HG02763 (cell line): ENCODE results near the gene BRD7.
A peak's percentile ranks its signal among the peaks of the same experiment; 100 is the strongest.

ENCODE experiments used
- ATAC-seq: cut with Tn5 transposase; IDR thresholded peaks from one replicate; pipeline ENCODE4 v1.9.1; 2021; ENCODE audit warnings: mild to moderate bottlenecking, moderate library complexity; ENCODE audit not compliant: unreplicated experiment

Gene BRD7

DNA sequence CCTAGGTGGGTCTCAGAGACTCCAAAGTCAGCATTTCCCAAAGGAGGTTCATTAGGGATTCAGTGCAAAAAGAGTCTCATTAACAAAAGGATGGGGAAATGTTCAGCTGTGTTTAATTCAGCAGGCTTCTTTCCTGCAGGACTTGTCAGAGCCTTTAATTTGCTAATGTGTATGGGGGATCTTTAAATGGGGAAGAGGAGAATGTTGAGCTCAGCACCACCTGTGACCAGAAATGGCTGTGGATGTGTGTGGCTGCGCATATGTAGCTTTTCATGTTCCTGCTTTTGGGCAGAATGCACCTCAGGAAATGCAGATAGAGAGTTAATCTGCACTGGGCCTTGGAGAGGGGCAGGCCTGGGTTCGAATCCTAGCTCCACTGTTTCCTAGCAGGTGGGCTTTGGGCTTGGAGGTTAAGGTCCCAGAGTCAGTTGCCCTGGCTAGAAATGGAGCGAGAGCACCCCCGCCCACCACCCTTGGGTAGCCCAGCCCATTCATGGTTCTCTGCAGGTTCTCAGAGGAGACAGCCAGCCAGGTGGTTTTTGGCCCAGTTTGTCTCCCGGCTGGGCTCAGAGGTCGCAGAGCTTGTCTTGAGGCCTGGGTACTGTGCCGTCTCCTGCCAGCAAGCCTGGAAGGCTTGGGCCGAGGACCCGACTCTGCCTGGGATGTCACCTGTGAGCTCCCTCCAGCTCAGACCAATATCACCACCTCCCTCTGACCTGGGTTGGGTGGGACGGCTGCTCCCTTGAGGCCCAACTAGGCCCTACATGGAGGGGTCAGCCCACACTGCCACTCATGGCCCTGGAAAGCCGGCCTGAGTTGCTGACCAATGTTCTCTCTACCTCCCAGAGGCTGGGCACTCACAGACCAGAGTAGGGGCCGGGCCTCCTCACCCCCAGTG is 93.1 kb downstream of the BRD7 start:
- ATAC-seq: no peak

DNA sequence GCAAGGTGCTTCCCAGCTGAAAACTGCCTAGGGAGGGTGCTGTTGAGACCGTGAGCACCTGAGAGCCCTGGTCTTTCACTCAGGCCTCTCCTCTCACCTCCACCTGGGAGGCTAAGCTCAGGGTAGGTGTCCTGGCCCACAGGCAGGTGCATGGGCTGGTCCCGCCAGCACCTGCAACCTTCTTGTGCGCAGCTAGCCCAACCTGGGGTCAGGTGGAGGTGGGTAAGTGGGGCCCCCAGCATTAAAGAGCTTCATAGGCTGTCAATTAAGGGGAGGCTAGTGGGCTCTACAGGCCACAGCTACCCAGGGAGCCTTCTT is 93.7 kb downstream of the BRD7 start:
- no peak for ATAC-seq

DNA sequence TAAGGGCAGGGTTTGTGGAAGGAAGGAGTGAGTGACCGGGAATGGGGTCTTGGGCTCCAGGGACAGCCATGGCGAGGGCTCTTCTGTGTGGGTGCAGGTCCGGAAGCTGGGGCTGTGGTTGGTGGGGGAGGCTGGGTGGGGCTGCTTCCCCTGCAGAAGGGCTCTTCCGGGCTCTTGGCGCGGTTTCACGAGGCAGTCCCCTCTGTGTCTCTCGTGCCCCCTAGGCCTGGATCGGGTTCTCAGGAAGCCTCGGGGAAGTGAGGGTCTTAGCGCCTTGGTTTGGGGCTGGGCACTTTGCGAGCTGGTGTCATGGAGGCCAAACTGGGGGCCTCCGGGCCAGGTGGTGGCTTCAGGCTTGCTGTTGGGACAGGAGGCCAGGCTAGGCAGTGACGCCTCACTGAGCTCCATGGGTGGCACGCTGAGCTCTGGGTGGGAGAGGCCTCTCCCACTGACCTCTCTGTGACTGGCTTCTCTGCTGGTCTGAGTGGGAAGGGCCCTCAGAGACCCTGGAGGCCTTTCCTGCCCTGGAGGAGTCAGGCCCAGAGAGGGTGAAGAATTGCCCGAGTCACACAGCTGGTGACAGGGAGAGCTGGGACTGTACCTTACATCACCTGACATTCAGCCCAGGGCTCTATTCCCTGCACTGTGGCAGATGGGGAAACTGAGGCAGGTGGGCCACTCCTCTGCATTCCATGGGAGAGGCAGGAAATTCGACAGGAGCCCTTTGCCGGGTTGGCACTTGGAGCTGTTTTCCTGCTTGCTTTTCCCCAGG is 94.3 kb downstream of the BRD7 start:
- peak; percentile 35 for ATAC-seq

DNA sequence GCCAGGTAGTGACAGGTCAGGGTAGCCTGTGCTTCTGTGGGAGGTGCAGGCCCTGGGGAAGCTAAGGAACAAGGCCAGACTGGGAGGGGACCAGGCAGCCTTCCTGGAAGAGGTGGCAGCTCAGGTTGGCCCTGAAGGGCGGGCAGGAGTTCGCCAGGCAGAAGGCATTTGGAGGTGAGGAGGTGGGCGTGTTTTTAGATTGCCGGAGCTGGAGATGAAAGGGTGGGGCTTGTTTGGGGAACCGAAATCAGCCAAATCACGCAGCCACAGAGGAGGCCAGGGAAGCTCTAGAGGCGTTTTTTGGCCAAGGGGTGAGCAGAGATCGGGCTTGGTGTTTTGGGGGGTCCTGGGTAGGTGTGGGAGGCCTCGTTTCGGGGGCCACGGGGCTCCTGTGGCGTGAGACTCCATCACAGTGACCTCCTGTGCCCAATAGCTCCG is 94.9 kb downstream of the BRD7 start:
- peak; percentile 54 for ATAC-seq

DNA sequence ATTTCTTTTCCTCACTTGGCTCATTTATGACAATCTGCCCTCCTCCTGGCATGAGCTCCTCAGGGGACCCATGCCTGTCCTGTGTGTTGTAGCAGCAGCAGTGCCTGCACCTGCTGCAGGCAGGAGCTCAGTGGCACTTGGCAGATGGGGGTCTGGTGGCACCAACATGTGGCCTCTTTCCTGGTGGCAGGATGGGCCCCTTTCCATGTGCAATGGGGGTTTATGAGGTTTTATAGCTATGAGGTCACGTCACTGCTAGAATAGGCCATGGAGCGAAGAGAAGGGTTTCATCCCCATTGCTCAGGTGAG is 95.5 kb downstream of the BRD7 start:
- no peak for ATAC-seq

DNA sequence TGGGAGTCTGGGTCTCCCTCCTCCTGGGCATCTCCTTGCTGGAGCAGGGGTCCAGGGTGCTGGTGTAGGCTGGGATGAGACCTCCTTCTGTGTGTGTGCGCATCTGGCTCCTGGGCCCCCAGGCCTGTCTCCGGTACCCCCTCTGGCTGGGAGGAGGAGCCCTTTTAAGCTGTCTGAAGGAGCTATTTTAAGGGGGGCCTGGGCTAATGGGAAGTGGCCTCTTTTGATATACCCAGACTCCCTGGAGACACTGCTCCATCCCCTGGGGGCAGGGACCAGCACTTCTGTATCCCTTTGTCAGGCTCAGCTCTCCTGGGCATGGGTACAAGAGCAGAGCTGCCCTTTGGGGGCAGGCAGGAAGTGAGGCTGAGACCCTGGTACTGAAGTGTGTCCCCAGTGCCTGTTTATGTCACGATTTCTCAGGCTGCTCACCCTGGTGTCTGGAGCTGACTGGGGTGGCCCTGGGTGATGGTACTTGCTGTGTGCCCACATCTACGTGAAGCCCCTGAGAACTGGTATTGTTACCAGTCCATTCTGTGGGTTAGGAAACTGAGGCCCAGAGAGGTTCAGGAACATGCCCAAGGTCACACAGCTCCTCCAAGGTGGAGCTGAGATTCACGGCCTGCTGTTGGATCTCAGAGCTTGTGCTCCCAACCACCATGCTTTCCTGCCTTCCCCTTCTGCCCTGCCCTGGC is 96.0 kb downstream of the BRD7 start:
- ATAC-seq: no peak

DNA sequence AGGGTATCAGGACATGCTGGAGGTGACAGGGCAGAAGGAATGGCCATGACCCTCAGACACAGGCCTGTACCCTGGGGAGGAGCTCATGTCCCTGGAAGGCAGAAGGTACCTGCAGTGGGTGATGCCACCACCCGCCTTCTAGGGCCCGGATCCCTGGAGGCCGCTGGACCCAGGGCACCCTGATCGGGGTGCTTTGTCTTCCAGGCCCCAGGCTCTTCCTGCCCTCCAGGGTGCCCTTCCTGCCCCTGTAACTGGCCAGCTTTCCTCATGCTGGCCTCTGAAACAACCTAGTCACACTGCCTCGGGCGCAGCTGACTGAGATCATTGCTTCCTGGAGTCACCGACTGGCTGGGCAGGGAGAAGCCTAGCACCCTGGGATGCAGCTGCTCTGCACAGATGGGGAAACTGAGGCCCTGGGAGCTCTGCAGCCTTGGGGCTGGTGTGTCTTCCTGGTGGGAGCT is 96.6 kb downstream of the BRD7 start:
- ATAC-seq: no peak

DNA sequence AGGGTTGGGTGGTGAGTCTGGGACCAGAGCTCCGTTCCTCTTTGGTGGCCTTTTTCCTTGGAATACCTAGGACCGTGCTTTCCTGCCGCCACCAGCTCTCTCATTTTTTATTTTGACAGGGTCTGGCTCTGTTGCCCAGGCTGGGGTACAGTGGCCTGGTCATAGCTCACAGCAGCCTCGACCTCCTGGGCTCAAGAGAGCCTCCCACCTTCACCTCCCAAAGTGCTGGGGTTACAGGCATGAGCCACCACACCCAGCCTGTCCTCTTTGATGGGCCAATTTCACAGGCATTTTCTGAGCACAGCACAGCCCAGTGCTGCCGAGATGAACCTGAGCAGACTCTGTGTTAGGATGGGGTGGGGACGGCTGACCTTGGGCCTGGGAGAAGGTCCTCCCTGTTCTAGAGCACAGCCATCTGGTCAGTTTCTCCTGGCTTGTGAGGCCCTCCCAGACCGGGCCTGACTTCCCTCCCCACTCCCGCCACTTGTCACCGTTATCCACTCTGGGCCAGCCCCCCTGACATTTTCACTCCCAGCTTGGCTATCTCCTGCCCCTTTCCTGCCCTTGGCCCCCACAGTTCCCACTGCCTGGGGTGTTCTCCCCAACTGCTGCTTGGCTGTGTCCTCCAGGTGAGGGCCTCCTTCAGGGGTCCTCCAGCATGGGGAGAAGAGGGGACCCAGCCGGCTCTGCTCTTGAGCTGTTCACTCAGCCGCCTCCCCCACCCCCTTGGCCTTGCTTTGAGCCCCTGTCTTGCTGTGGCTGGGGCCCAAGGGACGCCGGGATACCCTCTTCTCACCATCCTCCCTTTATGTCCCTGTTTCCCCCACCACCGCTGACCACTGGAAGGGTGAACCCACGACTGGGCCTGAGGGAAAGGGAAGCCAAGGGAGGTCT is 97.4 kb downstream of the BRD7 start:
- ATAC-seq: no peak

DNA sequence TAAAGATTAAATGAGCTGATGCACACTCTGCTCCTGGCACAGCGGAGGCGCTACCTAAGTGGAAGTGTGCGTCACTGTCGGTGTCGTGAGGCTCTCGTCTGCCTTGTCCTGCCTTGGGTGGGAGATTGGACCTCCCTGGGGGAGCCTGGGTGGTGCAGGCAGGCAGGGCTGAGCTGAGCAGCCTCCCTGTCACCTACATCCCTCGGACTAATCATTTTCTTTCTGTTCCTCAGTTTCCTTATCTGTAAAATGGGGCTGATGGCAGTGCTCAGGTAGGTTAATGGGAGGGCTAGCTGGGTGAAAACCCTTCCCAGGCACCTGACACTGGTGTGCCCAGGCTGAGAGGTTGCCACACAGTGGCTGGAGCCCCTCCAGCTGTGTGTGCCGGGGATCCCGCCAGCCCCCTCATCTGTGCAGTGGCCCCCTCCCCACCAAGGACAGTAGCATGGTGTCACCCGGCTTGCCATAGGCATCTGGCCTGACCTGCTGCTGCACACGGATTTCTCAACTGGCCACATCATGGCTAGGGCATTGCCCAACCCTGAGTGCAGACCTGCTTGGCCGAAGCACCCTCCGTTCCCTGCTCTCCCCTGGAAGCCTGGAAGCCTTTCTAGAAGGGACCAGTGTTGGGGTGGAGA is 98.2 kb downstream of the BRD7 start:
- no peak for ATAC-seq

DNA sequence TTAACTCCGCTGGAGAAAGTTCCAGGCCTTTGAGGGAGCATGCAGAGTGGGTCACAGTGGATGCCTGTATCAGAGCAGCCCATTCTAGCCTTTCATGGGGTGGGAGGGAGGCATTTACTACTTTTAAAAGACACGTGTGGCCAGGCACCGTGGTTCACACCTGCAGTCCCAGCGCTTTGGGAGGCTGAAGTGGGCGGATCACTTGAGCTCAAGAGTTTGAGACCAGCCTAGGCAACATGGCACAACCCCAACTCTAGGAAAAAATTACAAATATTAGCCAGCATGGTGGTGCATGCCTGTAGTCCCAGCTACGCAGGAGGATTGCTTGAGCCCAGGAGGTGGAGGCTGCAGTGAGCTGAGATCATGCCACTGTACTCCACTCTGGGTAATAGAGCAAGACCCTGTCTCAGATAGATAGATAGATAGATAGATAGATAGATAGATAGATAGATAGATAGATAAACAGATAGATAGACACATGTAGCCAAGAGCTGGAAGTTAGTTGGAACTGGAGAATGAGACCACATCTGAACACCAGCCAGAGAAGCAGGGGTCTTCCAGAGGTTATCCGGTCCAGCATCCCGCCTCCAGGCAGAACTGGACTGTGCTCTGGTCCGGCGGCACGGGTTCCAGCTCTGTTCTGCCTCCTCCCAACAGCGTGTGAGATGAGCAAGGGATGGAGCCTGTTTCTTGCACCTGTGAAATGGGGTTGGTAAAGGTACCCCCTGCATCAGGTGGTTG is 98.8 kb downstream of the BRD7 start:
- no peak for ATAC-seq

DNA sequence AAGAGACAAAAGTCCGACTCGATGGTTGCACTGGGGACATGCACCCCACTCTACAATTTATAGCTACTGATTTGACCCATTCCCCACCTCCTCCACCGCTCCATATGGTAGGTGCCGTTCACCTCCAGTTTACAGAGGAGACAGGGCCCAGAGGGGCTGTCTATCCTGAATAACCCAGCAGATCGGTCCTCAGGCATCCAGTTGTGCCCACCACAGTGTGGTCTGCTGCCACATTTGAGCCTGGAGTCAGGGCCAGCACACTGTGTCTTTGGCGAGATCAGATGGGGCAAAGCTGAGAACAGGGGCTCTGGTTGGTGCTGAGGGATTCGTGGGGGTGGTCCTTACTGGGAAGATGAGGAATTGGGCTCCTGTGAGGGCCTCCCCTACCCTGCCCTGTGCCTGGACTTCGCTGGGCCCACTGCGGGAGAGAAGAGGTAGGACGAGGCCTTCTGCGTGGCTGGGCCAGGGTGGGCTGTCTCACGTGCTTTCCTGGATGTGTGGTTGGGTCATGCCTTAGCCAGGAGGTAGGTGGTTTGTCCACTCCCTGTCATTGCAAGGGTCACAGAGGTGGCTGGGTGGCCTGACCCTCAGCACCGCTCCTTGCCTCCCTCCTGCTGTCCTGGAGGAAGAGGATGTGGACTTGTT is 99.6 kb downstream of the BRD7 start:
- ATAC-seq: no peak

DNA sequence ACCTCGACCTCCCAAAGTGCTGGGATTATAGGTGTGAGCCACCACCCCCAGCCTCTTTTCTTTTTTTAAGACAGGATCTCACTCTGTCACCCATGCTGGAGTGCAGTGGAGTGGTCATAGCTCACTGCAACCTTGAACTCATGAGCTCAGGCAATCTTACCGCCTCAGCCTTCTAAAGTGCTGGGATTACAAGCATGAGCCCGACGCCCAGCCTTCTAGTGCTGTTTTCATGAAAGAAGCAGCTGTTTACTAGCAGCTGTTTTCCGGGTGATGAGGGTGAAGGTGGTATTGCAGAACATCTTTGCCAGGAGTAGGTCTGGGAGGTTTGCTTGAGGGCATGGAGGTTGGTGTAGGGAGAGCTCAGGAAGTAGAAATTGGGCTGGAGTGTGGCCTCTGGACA is 100.4 kb downstream of the BRD7 start:
- no peak for ATAC-seq

DNA sequence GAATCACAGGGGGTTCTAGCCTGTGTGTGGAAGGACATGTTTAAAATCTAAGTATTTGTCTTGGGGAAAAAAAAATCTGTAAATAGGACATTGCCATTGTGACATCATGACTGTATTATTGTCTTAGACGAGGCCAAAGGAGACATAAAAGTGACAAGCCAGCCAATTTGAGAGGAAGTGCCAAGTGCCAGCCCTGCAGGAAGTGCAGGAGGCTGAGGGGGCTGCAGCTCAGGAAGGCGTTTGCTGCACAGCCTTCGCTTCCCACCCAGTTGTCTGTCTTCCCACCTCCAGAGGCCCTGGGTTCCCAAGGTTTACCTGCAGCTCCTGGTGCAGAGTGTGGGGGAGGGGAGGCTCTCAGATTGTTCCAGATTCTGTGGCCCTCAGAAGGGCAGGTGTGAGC is 101.1 kb downstream of the BRD7 start:
- no peak for ATAC-seq

DNA sequence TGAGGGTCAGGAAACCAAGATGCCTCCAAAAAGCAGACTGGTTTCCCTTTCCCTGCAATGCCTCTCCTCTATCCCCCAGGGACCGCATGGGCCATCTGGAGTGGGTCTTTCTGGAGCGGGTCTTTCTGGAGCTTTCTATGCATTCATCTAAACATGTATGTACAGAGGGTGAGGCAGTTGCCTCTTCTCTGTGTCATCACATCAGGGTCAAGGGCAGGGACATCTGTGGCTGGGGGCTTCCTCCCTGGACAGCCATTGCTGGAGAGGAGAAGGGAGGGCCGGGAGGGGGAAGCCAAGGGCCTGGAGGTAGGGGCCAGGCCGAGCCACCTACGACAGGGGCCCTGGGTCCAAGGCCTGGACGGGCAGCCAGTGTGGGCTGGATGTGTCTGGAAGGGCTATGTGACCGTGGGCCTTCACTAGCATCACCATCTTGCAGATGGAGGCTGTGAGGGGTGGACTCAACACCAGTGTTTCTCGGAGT is 101.6 kb downstream of the BRD7 start:
- no peak for ATAC-seq

DNA sequence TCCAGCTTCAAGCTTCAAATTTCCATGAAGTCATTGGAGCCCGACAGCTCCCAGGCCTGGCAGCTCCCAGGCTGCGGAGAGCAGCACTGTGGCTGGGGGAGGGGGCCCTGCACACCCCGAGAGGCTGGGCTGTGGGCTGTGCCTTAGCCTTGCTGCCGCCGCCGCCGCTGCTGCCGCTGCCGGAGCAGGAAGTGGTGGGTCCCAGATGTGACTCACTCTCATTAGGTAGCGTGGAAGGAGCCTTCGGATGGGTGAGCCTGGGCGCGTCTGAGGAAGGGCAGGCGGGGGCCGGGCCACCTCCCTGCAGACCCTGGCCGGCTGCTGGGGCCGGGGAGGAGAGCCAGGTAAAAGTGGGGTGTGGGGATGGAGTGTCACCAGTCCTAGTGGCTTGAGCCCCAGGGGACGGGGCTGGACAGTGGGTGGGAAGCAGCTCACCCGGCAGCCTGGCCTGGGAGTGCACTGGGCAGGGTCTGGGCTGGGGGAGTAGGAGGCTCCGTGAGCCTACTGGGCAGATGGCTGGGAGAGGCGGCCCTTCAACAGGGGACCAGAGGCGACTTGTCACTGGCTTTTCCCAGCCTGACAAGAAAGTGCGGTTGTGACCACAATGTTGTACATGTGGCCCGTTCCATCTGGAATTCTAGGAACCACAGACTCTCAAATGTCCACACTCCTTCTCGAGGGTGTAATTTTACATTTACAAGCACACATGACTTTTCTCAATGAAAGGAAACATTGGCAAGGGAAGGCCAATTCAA is 102.3 kb downstream of the BRD7 start, which contains the start of gene ADCY7:
Gene ADCY7, plus strand, starts transcription at position 215 of the 755 bp plus-strand sequence. CDS start 21,629 bp downstream, outside the sequence.
- ATAC-seq: peak; percentile 84
